Measurements from ENCODE around the gene EVA1C.
"Not testable (repeated sequence)": the region's sequence is repeated elsewhere in the genome, so short reads cannot be mapped to it uniquely, and the experiment has no call there.

DNA sequence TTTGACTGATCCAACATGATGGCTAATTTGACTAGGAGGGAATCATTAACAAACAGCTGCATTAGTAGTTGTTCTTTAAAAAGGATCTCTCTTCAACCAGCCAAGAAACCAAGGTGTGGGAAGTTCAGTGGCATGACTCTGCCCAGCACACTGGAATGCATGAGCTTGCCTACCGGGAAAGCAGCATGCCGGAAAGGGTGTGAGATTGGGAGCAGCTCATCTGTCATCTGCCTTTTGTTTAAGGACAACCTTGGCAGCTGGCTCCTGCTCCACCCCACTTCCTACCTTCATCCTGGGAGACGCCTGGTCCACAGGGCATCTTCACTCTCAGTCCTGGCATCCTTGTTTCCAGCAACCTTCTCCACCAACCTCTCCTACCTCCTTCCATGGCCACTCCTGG lies 33.9 kb downstream of the EVA1C start:
- TF ChIP-seq, protein P1, sequence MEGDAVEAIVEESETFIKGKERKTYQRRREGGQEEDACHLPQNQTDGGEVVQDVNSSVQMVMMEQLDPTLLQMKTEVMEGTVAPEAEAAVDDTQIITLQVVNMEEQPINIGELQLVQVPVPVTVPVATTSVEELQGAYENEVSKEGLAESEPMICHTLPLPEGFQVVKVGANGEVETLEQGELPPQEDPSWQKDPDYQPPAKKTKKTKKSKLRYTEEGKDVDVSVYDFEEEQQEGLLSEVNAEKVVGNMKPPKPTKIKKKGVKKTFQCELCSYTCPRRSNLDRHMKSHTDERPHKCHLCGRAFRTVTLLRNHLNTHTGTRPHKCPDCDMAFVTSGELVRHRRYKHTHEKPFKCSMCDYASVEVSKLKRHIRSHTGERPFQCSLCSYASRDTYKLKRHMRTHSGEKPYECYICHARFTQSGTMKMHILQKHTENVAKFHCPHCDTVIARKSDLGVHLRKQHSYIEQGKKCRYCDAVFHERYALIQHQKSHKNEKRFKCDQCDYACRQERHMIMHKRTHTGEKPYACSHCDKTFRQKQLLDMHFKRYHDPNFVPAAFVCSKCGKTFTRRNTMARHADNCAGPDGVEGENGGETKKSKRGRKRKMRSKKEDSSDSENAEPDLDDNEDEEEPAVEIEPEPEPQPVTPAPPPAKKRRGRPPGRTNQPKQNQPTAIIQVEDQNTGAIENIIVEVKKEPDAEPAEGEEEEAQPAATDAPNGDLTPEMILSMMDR (IDR thresholded peaks at IDR 0.05), result not testable (repeated sequence)
- TF ChIP-seq EZH2 (IDR thresholded peaks at IDR 0.05), result not testable (repeated sequence)

Measured in neural progenitor cell (in vitro differentiated cells).